ENCODE data around the gene RNF113B. TPM values are rescaled to one million over a fixed set of nuclear protein-coding genes. Genes with fewer than 3 reads are reported as not detected.

RNF113B gene
- total RNA-seq, 1 donor from 2014 or later, result not detected

- no peak for DNase-seq (ENCODE audit: low spot score)
- no peak for ATAC-seq
Observed at GRCh38 chr13:98175823-98176222, 1.2 kb downstream of the RNF113B start.

GRCh38 chr13:98175043-98175442, 2.0 kb downstream of the RNF113B start:
- DNase-seq (ENCODE audit: low spot score), result no peak
- no peak for ATAC-seq

GRCh38 chr13:98174307-98174706, 2.8 kb downstream of the RNF113B start:
- ATAC-seq, result peak; percentile 50
- DNase-seq (ENCODE audit: low spot score), result no peak

- ATAC-seq (peak; percentile 86), DNase-seq (ENCODE audit: low spot score) (peak; percentile 83)
Observed at GRCh38 chr13:98173431-98174152, 3.5 kb downstream of the RNF113B start.

GRCh38 chr13:98172590-98173422, 4.3 kb downstream of the RNF113B start:
- no peak for DNase-seq (ENCODE audit: low spot score)
- peak; percentile 6 for ATAC-seq

- no peak for DNase-seq (ENCODE audit: low spot score)
- ATAC-seq, result peak; percentile 36
Observed at GRCh38 chr13:98171900-98172589, 5.0 kb downstream of the RNF113B start.

GRCh38 chr13:98169331-98169730, 7.7 kb downstream of the RNF113B start:
- no peak for DNase-seq (ENCODE audit: low spot score)
- no peak for ATAC-seq

- ATAC-seq (no peak), DNase-seq (ENCODE audit: low spot score) (no peak)
Observed at GRCh38 chr13:98162935-98163334, 14.1 kb downstream of the RNF113B start.

GRCh38 chr13:98158172-98158899, 18.7 kb downstream of the RNF113B start:
- ATAC-seq, result peak; percentile 74

GRCh38 chr13:98157609-98158008, 19.5 kb downstream of the RNF113B start:
- ATAC-seq (no peak), DNase-seq (ENCODE audit: low spot score) (no peak)

More at GRCh38 chr13:98158172-98158899, 18.7 kb downstream of the RNF113B start:
- DNase-seq (ENCODE audit: low spot score), result no peak

GRCh38 chr13:98157188-98157587, 19.9 kb downstream of the RNF113B start:
- ATAC-seq, result peak; percentile 37
- no peak for DNase-seq (ENCODE audit: low spot score)

GRCh38 chr13:98156259-98156658, 20.8 kb downstream of the RNF113B start:
- peak; percentile 23 for ATAC-seq
- DNase-seq (ENCODE audit: low spot score), result no peak

- DNase-seq (ENCODE audit: low spot score) (no peak), ATAC-seq (no peak)
Observed at GRCh38 chr13:98155475-98156109, 21.5 kb downstream of the RNF113B start.

- no peak for ATAC-seq
- no peak for DNase-seq (ENCODE audit: low spot score)
Observed at GRCh38 chr13:98150832-98151479, 26.1 kb downstream of the RNF113B start.

GRCh38 chr13:98147521-98147920, 29.5 kb downstream of the RNF113B start:
- DNase-seq (ENCODE audit: low spot score), result no peak
- no peak for ATAC-seq

GRCh38 chr13:98144801-98145350, 32.2 kb downstream of the RNF113B start:
- DNase-seq (ENCODE audit: low spot score) (no peak), ATAC-seq (peak; percentile 8)

GRCh38 chr13:98144027-98144741, 32.9 kb downstream of the RNF113B start:
- no peak for ATAC-seq
- DNase-seq (ENCODE audit: low spot score), result no peak

GRCh38 chr13:98143601-98144026, 33.5 kb downstream of the RNF113B start:
- DNase-seq (ENCODE audit: low spot score), result peak; percentile 53
- peak; percentile 8 for ATAC-seq

GRCh38 chr13:98143157-98143553, 33.9 kb downstream of the RNF113B start:
- ATAC-seq (no peak), DNase-seq (ENCODE audit: low spot score) (no peak)

All from left lobe of liver (tissue), 2 donors.